BJ (cell line): Measurements from ENCODE around the gene KLK5. TPM values are rescaled to one million over a fixed set of nuclear protein-coding genes. Genes with fewer than 3 reads are reported as not detected.

ENCODE experiments used
- CTCF ChIA-PET: fragments of 350-600 bp; formaldehyde crosslinking; extraction: SDS; loops from one replicate; lab custom pipeline; 2021; ENCODE audit warnings: antibody characterized with exemption, inconsistent platforms; lab: Yijun Ruan, JAX
- POLR2A ChIA-PET: fragments of 300-600 bp; sonication (Branson Sonifier 250); formaldehyde crosslinking; extraction: SDS; loops from one replicate; lab custom pipeline; 2021; ENCODE audit warnings: antibody characterized with exemption; lab: Charles Lee
- DNase-seq: peaks from one replicate; pipeline ENCODE4 v3.0.0-alpha.2; 2011; ENCODE audit warnings: low read depth
- H3K27me3 ChIP-seq: 2 replicates; pipeline ENCODE4 v1.6.0; 2011; ENCODE audit warnings: low read length; ENCODE audit not compliant: control insufficient read depth, insufficient read depth
- H3K36me3 ChIP-seq: 2 replicates; pipeline ENCODE4 v1.5.1; 2011; ENCODE audit warnings: low read length; ENCODE audit not compliant: control insufficient read depth, insufficient read depth
- H3K4me3 ChIP-seq: 2 replicates; pipeline ENCODE4 v1.5.1; 2011; ENCODE audit warnings: low read depth, mild to moderate bottlenecking, control low read depth, low read length
- polyA plus RNA-seq: library from polyadenylated mRNA; depleted of rRNA; stranded (reverse); fragments of >200 nt; gene quantifications from 2 replicates; pipeline ENCODE4 v1.2.3, GENCODE V29; 2011
- TF ChIP-seq, protein P1 (sequence below): IDR thresholded peaks from 2 replicates; pipeline ENCODE4 v1.5.1; 2011; ENCODE audit warnings: low read depth, mild to moderate bottlenecking, control low read depth, inconsistent platforms, low read length, moderate library complexity; ENCODE audit not compliant: insufficient read depth

Gene KLK5
- polyA plus RNA-seq, 1 experiment, result not detected

DNA sequence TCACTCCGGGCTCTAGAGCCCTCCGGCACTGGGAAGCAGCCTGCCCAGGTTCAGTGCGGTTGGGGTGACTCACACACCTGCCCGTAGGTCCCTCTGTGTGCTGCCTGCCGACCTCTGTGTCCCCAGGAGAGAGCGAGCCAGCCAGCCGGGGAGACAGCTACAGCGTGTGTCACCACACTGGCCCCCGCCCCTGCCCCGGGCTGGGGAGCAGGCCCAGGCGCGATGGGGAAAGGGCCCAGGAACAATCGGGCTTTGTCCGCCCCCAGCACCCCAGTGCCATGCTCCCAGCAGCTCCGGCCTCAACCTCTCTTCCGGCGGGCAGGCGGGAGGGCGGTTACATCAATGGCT is 16.5 kb upstream of the KLK5 start, which contains the start of gene KLK6:
TSS of gene KLK6 (minus strand) at position 179 of the 348 bp plus-strand sequence. CDS start 1,487 bp downstream, outside the sequence.
- TF ChIP-seq, protein P1, sequence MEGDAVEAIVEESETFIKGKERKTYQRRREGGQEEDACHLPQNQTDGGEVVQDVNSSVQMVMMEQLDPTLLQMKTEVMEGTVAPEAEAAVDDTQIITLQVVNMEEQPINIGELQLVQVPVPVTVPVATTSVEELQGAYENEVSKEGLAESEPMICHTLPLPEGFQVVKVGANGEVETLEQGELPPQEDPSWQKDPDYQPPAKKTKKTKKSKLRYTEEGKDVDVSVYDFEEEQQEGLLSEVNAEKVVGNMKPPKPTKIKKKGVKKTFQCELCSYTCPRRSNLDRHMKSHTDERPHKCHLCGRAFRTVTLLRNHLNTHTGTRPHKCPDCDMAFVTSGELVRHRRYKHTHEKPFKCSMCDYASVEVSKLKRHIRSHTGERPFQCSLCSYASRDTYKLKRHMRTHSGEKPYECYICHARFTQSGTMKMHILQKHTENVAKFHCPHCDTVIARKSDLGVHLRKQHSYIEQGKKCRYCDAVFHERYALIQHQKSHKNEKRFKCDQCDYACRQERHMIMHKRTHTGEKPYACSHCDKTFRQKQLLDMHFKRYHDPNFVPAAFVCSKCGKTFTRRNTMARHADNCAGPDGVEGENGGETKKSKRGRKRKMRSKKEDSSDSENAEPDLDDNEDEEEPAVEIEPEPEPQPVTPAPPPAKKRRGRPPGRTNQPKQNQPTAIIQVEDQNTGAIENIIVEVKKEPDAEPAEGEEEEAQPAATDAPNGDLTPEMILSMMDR, result no peak
- no peak for DNase-seq
- POLR2A ChIA-PET, result no interaction called here
- CTCF ChIA-PET, result no interaction called here
- no peaks in the 10 kb centered on the region for H3K36me3 ChIP-seq
- no peak within 1 kb of the TSS for H3K4me3 ChIP-seq
- H3K27me3 ChIP-seq, result no peaks in the 10 kb centered on the region

DNA sequence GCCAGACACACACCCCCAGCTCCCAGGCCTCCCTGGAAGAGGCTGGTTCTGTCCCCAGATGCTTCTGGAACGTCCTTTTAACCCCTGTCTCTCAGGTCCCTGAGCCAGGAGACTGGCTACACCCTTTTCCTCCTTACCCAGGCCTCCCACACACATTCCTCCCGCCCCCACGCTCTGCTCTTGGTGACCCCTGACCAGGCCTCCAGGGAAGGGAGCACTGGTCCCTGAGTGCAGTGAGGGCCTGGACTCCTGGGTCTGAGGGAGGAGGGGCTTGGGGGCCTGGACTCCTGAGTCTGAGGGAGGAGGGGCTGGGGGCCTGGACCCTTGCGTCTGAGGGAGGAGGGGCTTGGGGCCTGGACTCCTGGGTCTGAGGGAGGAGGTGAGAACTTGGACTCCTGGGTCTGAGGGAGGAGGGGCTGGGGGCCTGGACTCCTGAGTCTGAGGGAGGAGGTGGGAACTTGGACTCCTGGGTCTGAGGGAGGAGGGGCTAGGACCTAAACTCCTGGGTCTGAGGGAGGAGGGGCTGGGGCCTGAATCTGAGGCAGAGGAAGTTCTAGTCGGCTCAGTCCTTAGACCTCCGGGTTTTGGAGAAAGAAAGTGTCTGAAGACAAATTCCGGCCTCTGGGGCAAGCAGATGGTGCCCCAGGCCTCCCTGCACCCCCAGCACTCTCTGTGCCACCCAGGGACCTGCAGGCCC is 16.0 kb upstream of the KLK5 start:
- ChIA-PET POLR2A (no interaction called here), CTCF (no interaction called here)

DNA sequence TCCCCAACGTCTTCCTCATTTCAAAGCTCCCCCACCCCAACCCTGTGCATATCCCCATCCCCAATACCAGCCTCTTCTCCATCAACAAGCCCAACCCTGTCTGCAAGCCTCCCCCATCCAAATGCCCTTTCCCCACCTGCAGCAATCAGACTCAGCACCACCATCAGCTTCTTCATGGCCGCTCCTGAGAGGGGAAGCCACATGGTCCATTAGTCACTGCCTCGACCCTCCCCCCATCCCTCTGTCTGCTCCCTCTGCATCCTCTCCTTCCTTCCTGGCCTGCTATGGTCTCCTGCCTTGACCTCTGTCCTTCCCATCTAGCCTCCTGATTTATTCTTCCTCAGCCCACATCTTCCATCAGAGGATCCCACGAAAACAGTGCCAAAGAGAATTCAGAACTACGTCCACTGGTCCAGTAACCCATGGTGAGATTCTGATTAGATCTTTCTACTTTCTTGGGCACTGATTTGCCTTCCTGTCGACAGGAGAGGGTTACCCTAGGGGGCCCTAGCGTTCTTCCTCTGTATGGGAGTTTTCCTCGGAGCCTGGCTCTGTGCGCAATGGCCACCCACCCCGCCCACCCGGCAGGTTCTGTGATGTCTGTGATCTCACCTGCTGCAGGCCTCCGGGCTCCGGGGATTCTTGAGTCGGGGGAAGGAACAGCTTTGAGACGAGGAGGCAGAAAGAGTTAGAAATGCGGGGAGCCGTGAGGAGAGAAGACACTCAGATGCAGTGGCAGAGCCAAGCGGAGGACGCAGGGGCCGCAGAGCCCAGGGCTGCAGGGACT is 15.3 kb upstream of the KLK5 start:
- Histone ChIP-seq H3K27me3 (no peaks in the 10 kb centered on the region), H3K4me3 (no peak overlapping the region), H3K36me3 (no peaks in the 10 kb centered on the region)
- TF ChIP-seq, protein P1, result no peak
- ChIA-PET POLR2A (no interaction called here), CTCF (interaction anchor here (0.9 kb wide), 1 partner anchor 20 kb away, joined by 3 read pairs; no protein-coding TSS in a partner anchor)
- no peak for DNase-seq

More for the DNA sequence above, 16.0 kb upstream of the KLK5 start:
- Histone ChIP-seq H3K27me3 (no peaks in the 10 kb centered on the region), H3K36me3 (no peaks in the 10 kb centered on the region), H3K4me3 (no peak overlapping the region)
- no peak for DNase-seq
- TF ChIP-seq, protein P1, result no peak

DNA sequence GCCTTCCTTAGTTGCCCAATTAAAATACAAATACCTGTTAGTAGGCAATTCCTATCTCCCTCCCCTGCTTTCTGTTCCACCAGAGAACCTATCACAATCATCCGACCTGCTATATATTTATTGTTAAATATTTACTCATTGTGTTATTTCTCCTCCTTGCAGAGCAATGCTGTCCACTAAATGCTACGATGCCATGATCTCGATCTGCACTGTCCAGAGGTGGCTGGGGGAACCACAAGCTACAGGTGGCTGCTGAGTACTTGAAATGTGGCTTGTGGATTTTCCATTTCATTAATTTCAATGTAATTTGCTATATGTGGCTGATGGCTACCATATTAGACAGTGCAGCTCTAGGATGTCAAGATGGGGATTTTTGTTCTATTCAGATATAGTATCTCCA is 11.4 kb upstream of the KLK5 start:
- no peaks in the 10 kb centered on the region for H3K27me3 ChIP-seq
- H3K4me3 ChIP-seq, result no peak overlapping the region
- CTCF ChIA-PET, result no interaction called here
- DNase-seq, result no peak
- TF ChIP-seq, protein P1, result no peak
- H3K36me3 ChIP-seq, result no peaks in the 10 kb centered on the region
- POLR2A ChIA-PET, result no interaction called here

DNA sequence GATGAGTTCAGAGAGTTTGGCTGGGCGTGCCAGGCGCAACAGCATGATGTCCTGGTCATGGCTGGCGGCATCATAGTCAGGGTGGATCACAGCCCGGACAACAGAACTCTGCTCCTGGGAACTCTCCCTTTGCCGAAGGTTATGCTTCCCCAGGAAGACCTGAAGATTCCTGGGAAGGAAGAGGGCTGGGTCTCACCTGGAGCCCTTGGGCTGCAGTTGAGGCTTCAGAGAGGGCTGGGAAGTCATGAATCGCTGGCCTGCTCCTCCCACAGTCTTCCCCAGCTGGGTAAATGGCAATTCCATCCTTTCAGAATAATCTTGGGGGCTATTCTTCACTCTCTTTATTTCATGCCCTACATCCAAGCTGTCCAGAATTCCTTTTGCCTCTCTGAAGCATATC is 10.5 kb upstream of the KLK5 start:
- POLR2A ChIA-PET, result no interaction called here
- DNase-seq, result no peak

More for the DNA sequence above, 10.5 kb upstream of the KLK5 start:
- H3K4me3 ChIP-seq, result no peak overlapping the region
- CTCF ChIA-PET, result no interaction called here
- no peaks in the 10 kb centered on the region for H3K27me3 ChIP-seq
- TF ChIP-seq, protein P1, result no peak
- H3K36me3 ChIP-seq, result no peaks in the 10 kb centered on the region
